ENCODE data around the gene CARS2. TPM values are rescaled to one million over a fixed set of nuclear protein-coding genes. Genes with fewer than 3 reads are reported as not detected.
A peak's percentile ranks its signal among the peaks of the same experiment; 100 is the strongest.
"Not testable (repeated sequence)": the region's sequence is repeated elsewhere in the genome, so short reads cannot be mapped to it uniquely, and the experiment has no call there.

The CARS2 gene
- total and polyA plus RNA-seq, 4 experiments from 2014 or later = 36.0 to 102 (median 79.6) TPM

GRCh38 chr13:110662777-110663443 lies 43.0 kb downstream of the CARS2 start:
- peaks cover 59% of the 10 kb centered on the region for H3K36me3 ChIP-seq (ENCODE audit: insufficient read depth, low read length)

GRCh38 chr13:110662091-110662490 lies 43.8 kb downstream of the CARS2 start:
- no peak overlapping the region for H3K27ac ChIP-seq (ENCODE audit: low read depth, low read length)
- CTCF ChIA-PET (ENCODE audit: partially characterized antibody) = interaction anchor here (1.3 to 2.1 kb wide), 2 partner anchors 20 to 68 kb away, joined by 3 to 8 read pairs; no protein-coding TSS in a partner anchor

More at GRCh38 chr13:110662777-110663443, 43.0 kb downstream of the CARS2 start:
- H3K36me3 Mint-ChIP-seq = peaks cover 63 to 84% of the 10 kb centered on the region in 2 donors
- DNase-seq = no peak
- no peaks in the 10 kb centered on the region for H3K27me3 ChIP-seq (ENCODE audit: insufficient read depth, low read length)
- H3K4me3 Mint-ChIP-seq = no peak overlapping the region
- peaks cover 15% of the 10 kb centered on the region for H3K4me1 ChIP-seq (ENCODE audit: insufficient read depth, low read length)
- H3K9me3 ChIP-seq (ENCODE audit: control insufficient read depth in 1 of 2, low read length in 2 of 2) = no peaks in the 10 kb centered on the region
- H3K4me1 Mint-ChIP-seq = peaks cover 18 to 26% (median 22%) of the 10 kb centered on the region in 4 donors
- peaks cover 0 to 4% (median 0%) of the 10 kb centered on the region in 8 donors for H3K9me3 Mint-ChIP-seq
- no peak overlapping the region for H3K4me3 ChIP-seq (ENCODE audit: low read length in 2 of 2)
- no peaks in the 10 kb centered on the region for H3K27me3 Mint-ChIP-seq
- CTCF ChIA-PET (ENCODE audit: partially characterized antibody) = interaction anchor here (1.3 to 2.1 kb wide), 2 partner anchors 31 to 69 kb away, joined by 3 to 5 read pairs; no protein-coding TSS in a partner anchor
- POLR2A ChIA-PET (ENCODE audit: partially characterized antibody) = no interaction called here
- H3K27ac ChIP-seq (ENCODE audit: low read depth, low read length) = no peak overlapping the region
- intact Hi-C loops (cut with micrococcal nuclease) = no loop called here
- no peak overlapping the region for H3K27ac Mint-ChIP-seq

GRCh38 chr13:110661256-110661655 lies 44.7 kb downstream of the CARS2 start:
- Mint-ChIP-seq H3K4me1 (peaks cover 24 to 35% (median 30%) of the 10 kb centered on the region in 4 donors), H3K27ac (peak overlapping the region in 1 of 7 donors; percentile 43), H3K27me3 (no peaks in the 10 kb centered on the region), H3K9me3 (peaks cover 0 to 4% (median 0%) of the 10 kb centered on the region in 8 donors), H3K4me3 (no peak overlapping the region), H3K36me3 (peaks cover 56 to 71% of the 10 kb centered on the region in 2 donors)
- DNase-seq = no peak
- peaks cover 23% of the 10 kb centered on the region for H3K4me1 ChIP-seq (ENCODE audit: insufficient read depth, low read length)
- ChIA-PET POLR2A (ENCODE audit: partially characterized antibody) (no interaction called here), CTCF (ENCODE audit: partially characterized antibody) (interaction anchor here (2.1 kb wide), 1 partner anchor 21 kb away, joined by 8 read pairs; no protein-coding TSS in a partner anchor)
- no peak overlapping the region for H3K27ac ChIP-seq (ENCODE audit: low read depth, low read length)
- H3K27me3 ChIP-seq (ENCODE audit: insufficient read depth, low read length) = no peaks in the 10 kb centered on the region
- intact Hi-C loops (cut with micrococcal nuclease) = no loop called here
- H3K4me3 ChIP-seq (ENCODE audit: low read length in 2 of 2) = no peak overlapping the region
- peaks cover 42% of the 10 kb centered on the region for H3K36me3 ChIP-seq (ENCODE audit: insufficient read depth, low read length)
- H3K9me3 ChIP-seq (ENCODE audit: control insufficient read depth in 1 of 2, low read length in 2 of 2) = no peaks in the 10 kb centered on the region

More at GRCh38 chr13:110662091-110662490, 43.8 kb downstream of the CARS2 start:
- H3K27me3 Mint-ChIP-seq = no peaks in the 10 kb centered on the region
- Histone ChIP-seq H3K9me3 (ENCODE audit: control insufficient read depth in 1 of 2, low read length in 2 of 2) (no peaks in the 10 kb centered on the region), H3K4me1 (ENCODE audit: insufficient read depth, low read length) (peaks cover 23% of the 10 kb centered on the region), H3K27me3 (ENCODE audit: insufficient read depth, low read length) (no peaks in the 10 kb centered on the region), H3K4me3 (ENCODE audit: low read length in 2 of 2) (no peak overlapping the region), H3K36me3 (ENCODE audit: insufficient read depth, low read length) (peaks cover 50% of the 10 kb centered on the region)
- POLR2A ChIA-PET (ENCODE audit: partially characterized antibody) = no interaction called here
- H3K27ac Mint-ChIP-seq = peak overlapping the region in 2 of 7 donors; percentile 63 to 65
- H3K36me3 Mint-ChIP-seq = peaks cover 60 to 76% of the 10 kb centered on the region in 2 donors
- DNase-seq = no peak
- H3K9me3 Mint-ChIP-seq = peaks cover 0 to 4% (median 0%) of the 10 kb centered on the region in 8 donors
- H3K4me3 Mint-ChIP-seq = peak overlapping the region in 1 of 8 donors; percentile 11
- H3K4me1 Mint-ChIP-seq = peaks cover 23 to 34% (median 28%) of the 10 kb centered on the region in 4 donors
- intact Hi-C loops (cut with micrococcal nuclease) = no loop called here

DNA sequence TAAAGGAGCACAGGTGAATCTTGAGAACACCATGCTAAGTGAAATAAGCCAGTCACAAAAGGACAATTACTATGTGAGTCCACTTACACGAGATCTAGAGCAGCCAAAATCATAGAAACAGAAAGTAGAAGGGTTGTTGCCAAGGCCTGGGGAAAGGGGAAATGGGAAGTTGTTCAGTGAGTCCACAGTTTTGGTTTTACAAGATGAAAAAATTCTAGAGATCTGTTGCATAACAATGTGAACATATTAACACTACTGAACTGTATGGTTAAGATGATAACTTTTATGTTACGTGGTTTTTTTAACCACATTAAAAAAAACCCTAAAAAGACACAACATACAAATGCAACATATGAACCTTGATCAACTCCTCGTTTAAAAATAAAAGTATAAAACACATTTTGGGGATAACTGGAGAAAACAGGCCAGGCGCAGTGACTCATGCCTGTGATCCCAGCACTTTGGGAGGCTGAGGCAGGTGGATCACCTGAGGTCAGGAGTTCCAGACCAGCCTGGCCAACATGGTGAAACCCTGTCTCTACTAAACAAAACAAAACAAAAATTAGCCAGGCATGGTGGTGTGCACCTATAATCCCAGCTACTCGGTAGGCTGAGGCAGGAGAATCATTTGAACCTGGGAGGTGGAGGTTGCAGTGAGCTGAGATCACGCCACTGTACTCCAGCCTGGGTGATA lies 47.6 kb downstream of the CARS2 start:
- Mint-ChIP-seq H3K27ac (peak overlapping the region; percentile 30 to 79 (median 75)), H3K36me3 (peaks cover 44 to 62% of the 10 kb centered on the region in 2 donors), H3K4me1 (peaks cover 25 to 45% (median 33%) of the 10 kb centered on the region in 4 donors), H3K4me3 (peak overlapping the region in 6 of 8 donors; percentile 3 to 51 (median 30))
- H3K9me3 Mint-ChIP-seq; H3K27me3 ChIP-seq (ENCODE audit: insufficient read depth, low read length); intact Hi-C loops (cut with micrococcal nuclease); H3K9me3 ChIP-seq (ENCODE audit: control insufficient read depth in 1 of 2, low read length in 2 of 2); H3K4me3 ChIP-seq (ENCODE audit: low read length in 2 of 2); CTCF ChIA-PET (ENCODE audit: partially characterized antibody); H3K27ac ChIP-seq (ENCODE audit: low read depth, low read length); H3K27me3 Mint-ChIP-seq: not testable (repeated sequence)
- POLR2A ChIA-PET (ENCODE audit: partially characterized antibody) = interaction anchor here (1.4 kb wide), 1 partner anchor 54 kb away, joined by 3 read pairs; no protein-coding TSS in a partner anchor
- Histone ChIP-seq H3K36me3 (ENCODE audit: insufficient read depth, low read length) (peaks cover 34% of the 10 kb centered on the region), H3K4me1 (ENCODE audit: insufficient read depth, low read length) (peaks cover 23% of the 10 kb centered on the region)
- DNase-seq = peak in 4 of 5 donors; percentile 16 to 47 (median 20)

- H3K4me1 ChIP-seq (ENCODE audit: insufficient read depth, low read length) = peaks cover 23% of the 10 kb centered on the region
- H3K27ac ChIP-seq (ENCODE audit: low read depth, low read length) = no peak overlapping the region
- Mint-ChIP-seq H3K4me1 (peaks cover 27 to 45% (median 32%) of the 10 kb centered on the region in 4 donors), H3K27me3 (no peaks in the 10 kb centered on the region), H3K4me3 (no peak overlapping the region), H3K9me3 (peaks cover 0 to 4% (median 0%) of the 10 kb centered on the region in 8 donors), H3K27ac (no peak overlapping the region), H3K36me3 (peaks cover 36 to 53% of the 10 kb centered on the region in 2 donors)
- intact Hi-C loops (cut with micrococcal nuclease) = no loop called here
- no peak overlapping the region for H3K4me3 ChIP-seq (ENCODE audit: low read length in 2 of 2)
- peaks cover 23% of the 10 kb centered on the region for H3K36me3 ChIP-seq (ENCODE audit: insufficient read depth, low read length)
- no peak for DNase-seq
- POLR2A ChIA-PET (ENCODE audit: partially characterized antibody) = no interaction called here
- H3K9me3 ChIP-seq (ENCODE audit: control insufficient read depth in 1 of 2, low read length in 2 of 2) = no peaks in the 10 kb centered on the region
- CTCF ChIA-PET (ENCODE audit: partially characterized antibody) = interaction anchor here (0.7 kb wide), 1 partner anchor 41 kb away, joined by 3 read pairs; no protein-coding TSS in a partner anchor
- no peaks in the 10 kb centered on the region for H3K27me3 ChIP-seq (ENCODE audit: insufficient read depth, low read length)
Measured at GRCh38 chr13:110657196-110657595, 48.7 kb downstream of the CARS2 start.

- ChIA-PET POLR2A (ENCODE audit: partially characterized antibody) (interaction anchor here (0.7 kb wide), 1 partner anchor 61 kb away, joined by 3 read pairs; no protein-coding TSS in a partner anchor), CTCF (ENCODE audit: partially characterized antibody) (no interaction called here)
- Histone ChIP-seq H3K4me3 (ENCODE audit: low read length in 2 of 2) (no peak overlapping the region), H3K4me1 (ENCODE audit: insufficient read depth, low read length) (peaks cover 18% of the 10 kb centered on the region), H3K9me3 (ENCODE audit: control insufficient read depth in 1 of 2, low read length in 2 of 2) (no peaks in the 10 kb centered on the region), H3K27me3 (ENCODE audit: insufficient read depth, low read length) (no peaks in the 10 kb centered on the region), H3K36me3 (ENCODE audit: insufficient read depth, low read length) (peaks cover 23% of the 10 kb centered on the region), H3K27ac (ENCODE audit: low read depth, low read length) (no peak overlapping the region)
- peak overlapping the region in 1 of 7 donors; percentile 65 for H3K27ac Mint-ChIP-seq
- peaks cover 17 to 30% (median 21%) of the 10 kb centered on the region in 4 donors for H3K4me1 Mint-ChIP-seq
- H3K36me3 Mint-ChIP-seq = peaks cover 23 to 47% of the 10 kb centered on the region in 2 donors
- DNase-seq = no peak
- H3K9me3 Mint-ChIP-seq = no peaks in the 10 kb centered on the region
- no peak overlapping the region for H3K4me3 Mint-ChIP-seq
- intact Hi-C loops (cut with micrococcal nuclease) = no loop called here
- no peaks in the 10 kb centered on the region for H3K27me3 Mint-ChIP-seq
Measured at GRCh38 chr13:110653851-110654250, 52.1 kb downstream of the CARS2 start.

DNA sequence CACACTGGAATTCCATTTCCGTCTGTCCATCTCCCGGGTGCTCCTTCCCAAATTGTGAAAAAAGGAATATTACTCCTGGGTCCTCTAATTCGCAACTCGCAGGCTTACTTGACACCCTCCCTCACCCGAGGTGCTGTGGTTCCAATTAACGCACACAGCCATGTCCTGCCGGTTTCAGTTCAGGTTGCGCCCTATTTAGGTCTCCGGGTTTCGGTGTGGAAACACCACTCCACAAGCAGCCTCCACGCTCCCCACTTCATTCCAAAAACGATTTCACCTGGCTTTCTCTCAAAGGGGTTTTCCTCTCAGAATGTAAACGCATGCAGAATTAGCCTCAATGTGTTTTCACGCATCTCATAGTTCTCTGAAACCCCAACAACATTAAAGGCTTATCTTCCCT lies 52.6 kb downstream of the CARS2 start:
- Histone ChIP-seq H3K4me3 (ENCODE audit: low read length in 2 of 2) (no peak overlapping the region), H3K9me3 (ENCODE audit: control insufficient read depth in 1 of 2, low read length in 2 of 2) (no peaks in the 10 kb centered on the region), H3K36me3 (ENCODE audit: insufficient read depth, low read length) (peaks cover 23% of the 10 kb centered on the region), H3K4me1 (ENCODE audit: insufficient read depth, low read length) (peaks cover 12% of the 10 kb centered on the region), H3K27me3 (ENCODE audit: insufficient read depth, low read length) (no peaks in the 10 kb centered on the region), H3K27ac (ENCODE audit: low read depth, low read length) (no peak overlapping the region)
- intact Hi-C loops (cut with micrococcal nuclease) = no loop called here
- Mint-ChIP-seq H3K4me3 (peak overlapping the region in 1 of 8 donors; percentile 31), H3K9me3 (no peaks in the 10 kb centered on the region), H3K27me3 (no peaks in the 10 kb centered on the region), H3K36me3 (peaks cover 23 to 48% of the 10 kb centered on the region in 2 donors), H3K27ac (peak overlapping the region in 1 of 7 donors; percentile 65), H3K4me1 (peaks cover 13 to 24% (median 15%) of the 10 kb centered on the region in 4 donors)
- ChIA-PET POLR2A (ENCODE audit: partially characterized antibody) (no interaction called here), CTCF (ENCODE audit: partially characterized antibody) (no interaction called here)
- DNase-seq = no peak

All from CD4-positive, alpha-beta memory T cell (primary cell).